H9 (cell line): Measurements from ENCODE around the gene CCDC71L. TPM values are rescaled to one million over a fixed set of nuclear protein-coding genes. Genes with fewer than 3 reads are reported as not detected.

ENCODE experiments used
- DNase-seq: peaks from one replicate; pipeline ENCODE4 v3.0.0-alpha.2; 2017
- H2AFZ ChIP-seq: one replicate; pipeline ENCODE4 v1.6.1; 2013; ENCODE audit warnings: mild to moderate bottlenecking, low read length, control low read depth, moderate library complexity
- H2AK5ac ChIP-seq: 2 replicates; pipeline ENCODE4 v1.6.1; 2013; ENCODE audit warnings: low read length, control low read depth, mixed read lengths; ENCODE audit not compliant: insufficient read length
- H2BK120ac ChIP-seq: one replicate; pipeline ENCODE4 v1.6.1; 2013; ENCODE audit warnings: low read depth, mild to moderate bottlenecking, low read length, control low read depth, inconsistent platforms; ENCODE audit not compliant: poor library complexity, severe bottlenecking
- H2BK12ac ChIP-seq: 2 replicates; pipeline ENCODE4 v1.6.1; 2013; ENCODE audit warnings: low read length, control low read depth, mixed read lengths, low read depth; ENCODE audit not compliant: insufficient read length
- H2BK15ac ChIP-seq: 2 replicates; pipeline ENCODE4 v1.6.1; 2013; ENCODE audit warnings: low read depth, low read length, control low read depth
- H2BK20ac ChIP-seq: one replicate; pipeline ENCODE4 v1.6.1; 2013; ENCODE audit warnings: low read depth, mild to moderate bottlenecking, low read length, control low read depth, inconsistent platforms; ENCODE audit not compliant: poor library complexity, severe bottlenecking
- H2BK5ac ChIP-seq: 2 replicates; pipeline ENCODE4 v1.6.1; 2013; ENCODE audit warnings: low read length, control low read depth, mixed read lengths; ENCODE audit not compliant: insufficient read length
- H3K14ac ChIP-seq: 2 replicates; pipeline ENCODE4 v1.6.1; 2013; ENCODE audit warnings: low read length, control low read depth; ENCODE audit not compliant: insufficient read depth
- H3K18ac ChIP-seq: 2 replicates; pipeline ENCODE4 v1.6.1; 2013; ENCODE audit warnings: low read depth, mild to moderate bottlenecking, mixed read lengths, low read length, control low read depth; ENCODE audit not compliant: insufficient read length
- H3K23ac ChIP-seq: 2 replicates; pipeline ENCODE4 v1.6.1; 2013; ENCODE audit warnings: low read length, control low read depth, mixed read lengths, low read depth; ENCODE audit not compliant: insufficient read length
- H3K23me2 ChIP-seq: 2 replicates; pipeline ENCODE4 v1.6.1; 2013; ENCODE audit warnings: low read depth, mild to moderate bottlenecking, mixed read lengths, low read length, control low read depth; ENCODE audit not compliant: insufficient read length, poor library complexity, severe bottlenecking
- H3K27ac ChIP-seq: 2 replicates; pipeline ENCODE4 v1.5.1; 2013; ENCODE audit warnings: low read length, control low read depth, mixed read lengths, low read depth; ENCODE audit not compliant: insufficient read length
- H3K27me3 ChIP-seq: 2 replicates; pipeline ENCODE4 v1.6.1; 2013; ENCODE audit warnings: low read length, control low read depth, inconsistent platforms; ENCODE audit not compliant: insufficient read depth
- H3K4ac ChIP-seq: 2 replicates; pipeline ENCODE4 v1.6.1; 2013; ENCODE audit warnings: low read depth, mild to moderate bottlenecking, control low read depth, inconsistent platforms, low read length, moderate library complexity
- H3K4me1 ChIP-seq: 2 replicates; pipeline ENCODE4 v1.6.1; 2013; ENCODE audit warnings: low read length, control low read depth, inconsistent platforms; ENCODE audit not compliant: insufficient read depth
- H3K4me2 ChIP-seq: 2 replicates; pipeline ENCODE4 v1.6.1; 2013; ENCODE audit warnings: low read length, control low read depth, mixed read lengths; ENCODE audit not compliant: insufficient read length, insufficient read depth
- H3K56ac ChIP-seq: 2 replicates; pipeline ENCODE4 v1.6.1; 2013; ENCODE audit warnings: low read depth, mild to moderate bottlenecking, mixed read lengths, low read length, control low read depth; ENCODE audit not compliant: insufficient read length
- H3K79me1 ChIP-seq: 2 replicates; pipeline ENCODE4 v1.6.1; 2013; ENCODE audit warnings: low read depth, mild to moderate bottlenecking, moderate library complexity, low read length, control low read depth, inconsistent platforms; ENCODE audit not compliant: insufficient read depth, poor library complexity, severe bottlenecking
- H3K79me2 ChIP-seq: 2 replicates; pipeline ENCODE4 v1.6.1; 2013; ENCODE audit warnings: low read length, control low read depth, inconsistent platforms; ENCODE audit not compliant: insufficient read depth
- H3K9ac ChIP-seq: 2 replicates; pipeline ENCODE4 v1.6.1; 2013; ENCODE audit warnings: low read length, control low read depth, mixed read lengths; ENCODE audit not compliant: insufficient read length; ENCODE audit errors: extremely low read depth
- H3K9me3 ChIP-seq: one replicate; pipeline ENCODE4 v1.6.1; 2013; ENCODE audit warnings: low read depth, low read length, inconsistent platforms; ENCODE audit not compliant: control insufficient read depth
- H3T11ph ChIP-seq: one replicate; pipeline ENCODE4 v1.6.1; 2013; ENCODE audit warnings: mild to moderate bottlenecking, low read length, control low read depth, inconsistent platforms
- H4K20me1 ChIP-seq: one replicate; pipeline ENCODE4 v1.6.1; 2013; ENCODE audit not compliant: control insufficient read depth, insufficient read length, insufficient read depth
- H4K5ac ChIP-seq: 2 replicates; pipeline ENCODE4 v1.6.1; 2013; ENCODE audit warnings: low read depth, mild to moderate bottlenecking, mixed read lengths, low read length, control low read depth; ENCODE audit not compliant: insufficient read length
- H4K8ac ChIP-seq: replicated peaks from 2 replicates; pipeline ENCODE4 v1.6.1; 2013; ENCODE audit warnings: low read length, control low read depth, mixed read lengths, low read depth; ENCODE audit not compliant: insufficient read length
- H4K91ac ChIP-seq: 2 replicates; pipeline ENCODE4 v1.6.1; 2013; ENCODE audit warnings: low read depth, mild to moderate bottlenecking, moderate library complexity, mixed read lengths, low read length, control low read depth; ENCODE audit not compliant: insufficient read length
- H3K27ac Mint-ChIP-seq, 3 experiments: 2 replicates in 2 of 3; 3 replicates in 1 of 3; pipeline ENCODE4 v1.8.0; 2020 to 2021; ENCODE audit warnings: mixed read lengths in 3 of 3, mild to moderate bottlenecking in 1 of 3, moderate library complexity in 1 of 3
- H3K27me3 Mint-ChIP-seq: 2 replicates; pipeline ENCODE4 v1.8.0; 2021; ENCODE audit warnings: low read depth, mild to moderate bottlenecking, moderate library complexity, mixed read lengths
- H3K36me3 Mint-ChIP-seq, 3 experiments: 2 replicates in 2 of 3; 3 replicates in 1 of 3; pipeline ENCODE4 v1.8.0; 2020 to 2021; ENCODE audit warnings: low read depth in 3 of 3, mixed read lengths in 3 of 3; ENCODE audit not compliant: insufficient read depth in 1 of 3
- H3K4me1 Mint-ChIP-seq, 2 experiments: 2 replicates each; pipeline ENCODE4 v1.8.0; 2020; ENCODE audit warnings: mixed read lengths in 2 of 2
- H3K4me3 Mint-ChIP-seq, 2 experiments: 2 replicates in 1 of 2; 3 replicates in 1 of 2; pipeline ENCODE4 v1.8.0; 2020 to 2021; ENCODE audit warnings: mild to moderate bottlenecking in 2 of 2, mixed read lengths in 2 of 2, moderate library complexity in 1 of 2
- H3K9me3 Mint-ChIP-seq, 2 experiments: 2 replicates in 1 of 2; 3 replicates in 1 of 2; pipeline ENCODE4 v1.8.0; 2020; ENCODE audit warnings: mild to moderate bottlenecking in 2 of 2, mixed read lengths in 2 of 2, moderate library complexity in 1 of 2
- WGBS: extraction: QIAGEN DNeasy Blood & Tissue Kit; methylation state at CpG from one replicate; pipeline ENCODE4 v1.1.7; 2013; ENCODE audit warnings: missing lambda C conversion rate, low lambda C conversion rate, mixed read lengths; ENCODE audit not compliant: insufficient read length; ENCODE audit errors: extremely low coverage; 5-methylcytosine and 5-hydroxymethylcytosine counted together
- total RNA-seq: library from RNA; stranded (reverse); gene quantifications from 2 replicates; pipeline ENCODE4 v1.2.1, GENCODE V29; 2021
- TF ChIP-seq, protein P1 (sequence below): fragments of 200-600 bp; sonication (generic); conservative IDR thresholded peaks from 3 replicates; pipeline ENCODE4 v1.8.0; 2021; ENCODE audit warnings: antibody characterized with exemption, mild to moderate bottlenecking

Gene CCDC71L
- total RNA-seq, 1 experiment from 2014 or later: 13.7 TPM

DNA sequence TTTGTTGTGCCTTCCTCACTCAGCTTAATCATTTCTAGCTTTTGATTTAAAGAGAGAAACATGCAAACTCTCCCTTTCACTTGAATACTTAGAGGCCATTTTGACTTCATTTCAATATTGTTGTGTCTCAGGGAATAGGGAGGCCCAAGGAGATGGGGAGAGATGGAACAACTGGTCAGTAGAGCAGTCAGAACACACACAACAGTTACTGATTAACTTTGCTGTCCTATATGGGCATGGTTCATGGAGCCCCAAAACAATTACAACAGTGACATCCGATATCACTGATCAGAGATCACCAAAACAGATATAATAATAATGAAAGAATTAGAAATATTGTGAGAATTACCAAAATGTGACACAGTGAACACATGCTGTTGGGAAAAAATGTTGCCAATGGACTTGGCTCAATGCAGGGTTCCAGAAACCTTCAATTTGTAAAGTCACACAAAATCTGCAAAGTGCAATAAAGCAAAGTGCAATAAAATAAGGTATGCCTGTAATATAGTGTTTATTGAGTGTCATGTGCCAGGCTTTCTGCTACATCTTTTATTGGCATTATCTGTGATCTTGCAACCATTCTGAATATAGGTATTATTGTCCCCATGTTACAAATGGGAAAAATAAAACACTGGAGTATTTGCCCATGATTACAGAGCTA lies 38.2 kb downstream of the CCDC71L start:
- Histone ChIP-seq H3K4me2 (no peak overlapping the region), H3K4me1 (peaks cover 3% of the 10 kb centered on the region; the same call in 1 of the 2 replicates), H3K18ac (no peak overlapping the region), H3K79me2 (no peaks in the 10 kb centered on the region), H4K91ac (no peak overlapping the region), H3K9me3 (no peaks in the 10 kb centered on the region), H3T11ph (no peak overlapping the region), H2BK5ac (no peak overlapping the region), H3K27me3 (no peaks in the 10 kb centered on the region), H2BK120ac (no peak overlapping the region), H2AFZ (no peak overlapping the region), H2BK20ac (no peak overlapping the region), H4K20me1 (no peaks in the 10 kb centered on the region), H3K14ac (no peak overlapping the region), H4K8ac (no peak overlapping the region), H2BK15ac (no peak overlapping the region), H3K23ac (no peak overlapping the region), H3K56ac (no peak overlapping the region), H4K5ac (no peak overlapping the region), H3K9ac (no peak overlapping the region), H3K23me2 (no peaks in the 10 kb centered on the region), H3K4ac (no peak overlapping the region), H3K79me1 (no peaks in the 10 kb centered on the region), H3K27ac (no peak overlapping the region), H2AK5ac (no peak overlapping the region), H2BK12ac (no peak overlapping the region)
- Mint-ChIP-seq H3K27ac (no peak overlapping the region), H3K27me3 (peaks cover 4% of the 10 kb centered on the region), H3K4me1 (peaks cover 11 to 14% of the 10 kb centered on the region in 2 experiments), H3K9me3 (peaks cover 7 to 11% of the 10 kb centered on the region in 2 experiments; a peak in 3 of 5 replicates), H3K4me3 (no peak overlapping the region), H3K36me3 (peaks cover 0 to 1% (median 0%) of the 10 kb centered on the region in 3 experiments; a peak in 1 of 7 replicates)
- no CpG with 5 or more reads among the region's 1 CpG for WGBS
- no peak for DNase-seq
- TF ChIP-seq, protein P1, sequence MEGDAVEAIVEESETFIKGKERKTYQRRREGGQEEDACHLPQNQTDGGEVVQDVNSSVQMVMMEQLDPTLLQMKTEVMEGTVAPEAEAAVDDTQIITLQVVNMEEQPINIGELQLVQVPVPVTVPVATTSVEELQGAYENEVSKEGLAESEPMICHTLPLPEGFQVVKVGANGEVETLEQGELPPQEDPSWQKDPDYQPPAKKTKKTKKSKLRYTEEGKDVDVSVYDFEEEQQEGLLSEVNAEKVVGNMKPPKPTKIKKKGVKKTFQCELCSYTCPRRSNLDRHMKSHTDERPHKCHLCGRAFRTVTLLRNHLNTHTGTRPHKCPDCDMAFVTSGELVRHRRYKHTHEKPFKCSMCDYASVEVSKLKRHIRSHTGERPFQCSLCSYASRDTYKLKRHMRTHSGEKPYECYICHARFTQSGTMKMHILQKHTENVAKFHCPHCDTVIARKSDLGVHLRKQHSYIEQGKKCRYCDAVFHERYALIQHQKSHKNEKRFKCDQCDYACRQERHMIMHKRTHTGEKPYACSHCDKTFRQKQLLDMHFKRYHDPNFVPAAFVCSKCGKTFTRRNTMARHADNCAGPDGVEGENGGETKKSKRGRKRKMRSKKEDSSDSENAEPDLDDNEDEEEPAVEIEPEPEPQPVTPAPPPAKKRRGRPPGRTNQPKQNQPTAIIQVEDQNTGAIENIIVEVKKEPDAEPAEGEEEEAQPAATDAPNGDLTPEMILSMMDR: no peak
